Measurements from ENCODE around the gene TMEM117. TPM values are rescaled to one million over a fixed set of nuclear protein-coding genes. Genes with fewer than 3 reads are reported as not detected.

Gene TMEM117
- total and polyA plus RNA-seq, 8 donors = 1.8 to 6.1 (median 4.0) TPM

- Histone ChIP-seq H3K27me3 (no peaks in the 10 kb centered on the region), H3K36me3 (no peaks in the 10 kb centered on the region), H3K9me3 (no peaks in the 10 kb centered on the region), H3K4me3 (no peak overlapping the region), H3K27ac (no peak overlapping the region), H3K4me1 (no peaks in the 10 kb centered on the region)
- WGBS, 2 donors = 75 to 79% methylated on average over 2 of the region's 2 CpGs
- ATAC-seq = no peak
- no peak for TF ChIP-seq CTCF (IDR thresholded peaks at IDR 0.05)
- no peak for FAIRE-seq
- no peak for DNase-seq
- intact Hi-C loops (cut with DNase I) = no loop called here
Measured at GRCh38 chr12:44286336-44286735, 450.5 kb downstream of the TMEM117 start.

- no peaks in the 10 kb centered on the region for H3K27me3 ChIP-seq
- H3K9me3 ChIP-seq = no peaks in the 10 kb centered on the region
- no peak overlapping the region for H3K27ac ChIP-seq
- no peak for TF ChIP-seq CTCF (IDR thresholded peaks at IDR 0.05)
- WGBS, 2 donors = 86 to 89% methylated on average over 2 of the region's 2 CpGs
- no peak overlapping the region for H3K4me3 ChIP-seq
- intact Hi-C loops (cut with DNase I) = no loop called here
- H3K4me1 ChIP-seq = no peaks in the 10 kb centered on the region
- no peaks in the 10 kb centered on the region for H3K36me3 ChIP-seq
- DNase-seq (no peak), FAIRE-seq (no peak), ATAC-seq (no peak)
Measured at GRCh38 chr12:44286821-44287505, 451.1 kb downstream of the TMEM117 start.

- DNase-seq = no peak
- TF ChIP-seq CTCF (IDR thresholded peaks at IDR 0.05) = no peak
- intact Hi-C loops (cut with DNase I) = no loop called here
Measured at GRCh38 chr12:44287545-44287944, 451.7 kb downstream of the TMEM117 start.

GRCh38 chr12:44294649-44295048 is 458.8 kb downstream of the TMEM117 start:
- WGBS, 2 donors = 90 to 96% methylated on average over 1 of the region's 1 CpG
- no peak overlapping the region for H3K4me3 ChIP-seq
- FAIRE-seq (no peak), DNase-seq (no peak), ATAC-seq (no peak)
- no peaks in the 10 kb centered on the region for H3K36me3 ChIP-seq
- no peak overlapping the region for H3K27ac ChIP-seq
- H3K27me3 ChIP-seq = no peaks in the 10 kb centered on the region
- intact Hi-C loops (cut with DNase I) = no loop called here
- H3K9me3 ChIP-seq = no peaks in the 10 kb centered on the region
- TF ChIP-seq CTCF (IDR thresholded peaks at IDR 0.05) = no peak
- H3K4me1 ChIP-seq = no peaks in the 10 kb centered on the region

More at GRCh38 chr12:44287545-44287944, 451.7 kb downstream of the TMEM117 start:
- H3K9me3 ChIP-seq = no peaks in the 10 kb centered on the region
- H3K4me3 ChIP-seq = no peak overlapping the region
- H3K4me1 ChIP-seq = no peaks in the 10 kb centered on the region
- FAIRE-seq (no peak), ATAC-seq (no peak)
- no peaks in the 10 kb centered on the region for H3K36me3 ChIP-seq
- no peak overlapping the region for H3K27ac ChIP-seq
- H3K27me3 ChIP-seq = no peaks in the 10 kb centered on the region

- DNase-seq (no peak), ATAC-seq (no peak), FAIRE-seq (no peak)
- Histone ChIP-seq H3K27ac (no peak overlapping the region), H3K4me3 (no peak overlapping the region), H3K36me3 (no peaks in the 10 kb centered on the region), H3K4me1 (no peaks in the 10 kb centered on the region), H3K9me3 (no peaks in the 10 kb centered on the region), H3K27me3 (no peaks in the 10 kb centered on the region)
- intact Hi-C loops (cut with DNase I) = no loop called here
- WGBS, 2 donors = 89 to 91% methylated on average over 4 of the region's 4 CpGs
- TF ChIP-seq CTCF (IDR thresholded peaks at IDR 0.05) = no peak
Measured at GRCh38 chr12:44295958-44296623, 460.2 kb downstream of the TMEM117 start.

Measured in pancreas (tissue), 10 donors.